ENCODE measurements around the gene TKFC.

The TKFC gene

DNA sequence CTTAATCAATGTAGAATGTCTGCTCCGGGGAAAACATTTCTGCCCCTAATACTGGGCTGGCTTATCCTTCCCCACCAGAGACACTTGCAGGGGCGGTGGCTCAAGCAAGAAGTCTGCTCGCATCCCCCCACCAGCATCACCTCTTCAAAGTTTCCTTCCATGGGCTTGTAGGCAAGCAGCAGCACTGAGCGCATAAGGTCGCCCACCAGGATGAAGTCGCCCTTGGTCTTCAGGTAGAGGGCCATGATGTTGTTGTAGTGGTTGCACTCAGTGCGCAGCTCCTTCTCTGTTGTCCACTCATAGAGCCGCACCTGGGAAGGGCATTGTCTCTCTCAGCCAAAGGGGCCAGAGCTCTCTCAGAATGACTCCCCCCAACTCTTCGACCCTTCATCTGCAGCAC lies 29.3 kb upstream of the TKFC start:
- Histone ChIP-seq H3K79me2 (ENCODE audit: insufficient read depth, low read length) (no peaks in the 10 kb centered on the region), H3K36me3 (ENCODE audit: insufficient read depth, low read length) (peaks cover 96% of the 10 kb centered on the region), H3K9me2 (replicated peaks; ENCODE audit: low read depth, low read length) (no peaks in the 10 kb centered on the region), H2AFZ (ENCODE audit: low read length) (no peak overlapping the region), H3K27me3 (ENCODE audit: insufficient read depth, low read length, poor library complexity, severe bottlenecking) (no peaks in the 10 kb centered on the region), H3K4me2 (ENCODE audit: low read depth, low read length, poor library complexity, severe bottlenecking) (no peak overlapping the region), H3K4me1 (ENCODE audit: insufficient read depth, low read length, poor library complexity, severe bottlenecking) (peaks cover 4% of the 10 kb centered on the region), H3K9me3 (ENCODE audit: insufficient read depth, low read depth, low read length) (no peaks in the 10 kb centered on the region), H3K4me3 (ENCODE audit: low read length, poor library complexity, severe bottlenecking) (no peak overlapping the region), H4K20me1 (ENCODE audit: insufficient read depth, low read length, poor library complexity, severe bottlenecking) (no peaks in the 10 kb centered on the region), H3K9ac (ENCODE audit: low read depth, low read length, poor library complexity, severe bottlenecking) (no peak overlapping the region), H3F3A (ENCODE audit: low read depth) (no peaks in the 10 kb centered on the region)
- TF ChIP-seq CTCF (conservative IDR thresholded peaks at IDR 0.05; ENCODE audit: low read length) (no peak), EZH2phosphoT487 (IDR thresholded peaks at IDR 0.05; ENCODE audit: borderline replicate concordance) (no peak)

DNA sequence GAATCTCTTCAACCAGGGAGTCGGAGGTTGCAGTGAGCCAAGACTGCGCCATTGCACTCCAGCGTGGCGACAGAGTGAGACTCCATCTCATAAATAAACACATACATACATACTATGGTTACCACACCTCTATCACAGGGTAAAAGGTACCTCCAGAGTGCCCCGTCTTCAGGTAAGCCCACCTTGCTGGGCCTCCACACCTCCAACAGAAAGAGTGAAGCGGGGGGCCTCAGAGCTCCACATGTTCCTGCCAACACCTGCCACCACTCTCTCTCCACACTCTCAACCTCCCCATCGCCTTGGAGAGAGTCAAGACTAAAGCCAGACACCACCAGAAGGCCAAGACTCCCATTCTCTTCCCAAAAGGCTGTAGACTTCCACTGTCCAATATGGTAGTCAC lies 27.6 kb upstream of the TKFC start:
- no peaks in the 10 kb centered on the region for H3K9me3 ChIP-seq (ENCODE audit: insufficient read depth, low read depth, low read length)
- H3K9me2 ChIP-seq (replicated peaks; ENCODE audit: low read depth, low read length), result no peaks in the 10 kb centered on the region
- no peaks in the 10 kb centered on the region for H3K27me3 ChIP-seq (ENCODE audit: insufficient read depth, low read length, poor library complexity, severe bottlenecking)
- H4K20me1 ChIP-seq (ENCODE audit: insufficient read depth, low read length, poor library complexity, severe bottlenecking), result no peaks in the 10 kb centered on the region
- no peak overlapping the region for H3K4me2 ChIP-seq (ENCODE audit: low read depth, low read length, poor library complexity, severe bottlenecking)
- no peaks in the 10 kb centered on the region for H3F3A ChIP-seq (ENCODE audit: low read depth)
- TF ChIP-seq CTCF (conservative IDR thresholded peaks at IDR 0.05; ENCODE audit: low read length), result no peak
- no peak for TF ChIP-seq EZH2phosphoT487 (IDR thresholded peaks at IDR 0.05; ENCODE audit: borderline replicate concordance)
- no peaks in the 10 kb centered on the region for H3K4me1 ChIP-seq (ENCODE audit: insufficient read depth, low read length, poor library complexity, severe bottlenecking)
- H2AFZ ChIP-seq (ENCODE audit: low read length), result no peak overlapping the region
- no peaks in the 10 kb centered on the region for H3K79me2 ChIP-seq (ENCODE audit: insufficient read depth, low read length)
- no peak overlapping the region for H3K9ac ChIP-seq (ENCODE audit: low read depth, low read length, poor library complexity, severe bottlenecking)
- peaks cover 96% of the 10 kb centered on the region for H3K36me3 ChIP-seq (ENCODE audit: insufficient read depth, low read length)
- H3K4me3 ChIP-seq (ENCODE audit: low read length, poor library complexity, severe bottlenecking), result no peak overlapping the region

GRCh38 chr11:61306221-61306620 lies 26.8 kb upstream of the TKFC start:
- Histone ChIP-seq H3K4me2 (ENCODE audit: low read depth, low read length, poor library complexity, severe bottlenecking) (no peak overlapping the region), H3K9me2 (replicated peaks; ENCODE audit: low read depth, low read length) (no peaks in the 10 kb centered on the region), H3K27me3 (ENCODE audit: insufficient read depth, low read length, poor library complexity, severe bottlenecking) (no peaks in the 10 kb centered on the region), H3K9ac (ENCODE audit: low read depth, low read length, poor library complexity, severe bottlenecking) (no peak overlapping the region), H3F3A (ENCODE audit: low read depth) (no peaks in the 10 kb centered on the region), H2AFZ (ENCODE audit: low read length) (no peak overlapping the region), H3K4me1 (ENCODE audit: insufficient read depth, low read length, poor library complexity, severe bottlenecking) (no peaks in the 10 kb centered on the region), H3K79me2 (ENCODE audit: insufficient read depth, low read length) (no peaks in the 10 kb centered on the region), H3K36me3 (ENCODE audit: insufficient read depth, low read length) (peaks cover 96% of the 10 kb centered on the region), H4K20me1 (ENCODE audit: insufficient read depth, low read length, poor library complexity, severe bottlenecking) (no peaks in the 10 kb centered on the region), H3K4me3 (ENCODE audit: low read length, poor library complexity, severe bottlenecking) (no peak overlapping the region), H3K9me3 (ENCODE audit: insufficient read depth, low read depth, low read length) (no peaks in the 10 kb centered on the region)
- TF ChIP-seq EZH2phosphoT487 (IDR thresholded peaks at IDR 0.05; ENCODE audit: borderline replicate concordance) (no peak), CTCF (conservative IDR thresholded peaks at IDR 0.05; ENCODE audit: low read length) (no peak)

Measured in Loucy (cell line).